Measurements from ENCODE around the gene SMC4.
"Not testable (repeated sequence)": the region's sequence is repeated elsewhere in the genome, so short reads cannot be mapped to it uniquely, and the experiment has no call there.

Gene SMC4

GRCh38 chr3:160447544-160447943, 48.1 kb downstream of the SMC4 start:
- DNase-seq, result no peak

DNA sequence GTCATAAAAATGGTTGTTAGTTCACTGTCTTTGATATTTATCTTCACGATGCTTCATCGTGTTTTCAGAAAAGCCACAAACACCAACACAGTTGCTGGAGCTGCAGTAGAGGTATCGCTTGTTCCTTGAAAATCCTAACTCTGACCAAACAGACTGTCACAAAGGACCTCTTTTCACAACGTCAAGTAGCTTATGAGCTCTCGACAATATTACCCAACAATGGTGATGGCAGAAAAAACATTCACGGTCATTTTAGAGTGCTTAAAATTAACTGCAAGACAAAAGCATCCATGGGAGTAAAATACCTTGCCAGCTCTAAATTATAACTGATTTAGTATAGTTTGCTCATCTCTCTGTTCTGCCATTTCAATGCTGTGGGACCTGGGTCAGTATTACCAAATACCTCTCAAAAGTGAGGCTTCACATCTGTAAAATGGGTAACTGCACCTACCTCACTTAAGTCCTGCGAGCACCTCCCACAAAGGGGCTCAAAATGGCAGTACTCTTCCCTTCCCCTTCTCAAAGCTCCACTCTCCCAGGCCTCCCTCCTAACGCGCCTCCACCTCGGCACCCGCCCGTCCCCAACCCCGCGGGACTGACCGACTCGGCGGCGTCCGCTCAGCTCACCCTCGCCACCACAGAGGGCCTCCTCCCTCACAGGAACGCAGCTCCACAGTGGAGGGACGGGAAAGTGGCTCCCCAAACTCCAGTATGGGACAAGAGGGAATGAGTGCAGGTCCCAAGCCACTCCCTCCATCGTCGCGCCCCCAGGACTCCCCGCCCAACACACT, 49.6 kb downstream of the SMC4 start:
- DNase-seq, result no peak

- DNase-seq, result peak; percentile 95
Measured at GRCh38 chr3:160449636-160450598, 50.5 kb downstream of the SMC4 start, which contains the start of gene TRIM59. TRIM59 (minus strand) TSS chr3:160449786; CDS start chr3:160439183, 10,603 bp downstream.

DNA sequence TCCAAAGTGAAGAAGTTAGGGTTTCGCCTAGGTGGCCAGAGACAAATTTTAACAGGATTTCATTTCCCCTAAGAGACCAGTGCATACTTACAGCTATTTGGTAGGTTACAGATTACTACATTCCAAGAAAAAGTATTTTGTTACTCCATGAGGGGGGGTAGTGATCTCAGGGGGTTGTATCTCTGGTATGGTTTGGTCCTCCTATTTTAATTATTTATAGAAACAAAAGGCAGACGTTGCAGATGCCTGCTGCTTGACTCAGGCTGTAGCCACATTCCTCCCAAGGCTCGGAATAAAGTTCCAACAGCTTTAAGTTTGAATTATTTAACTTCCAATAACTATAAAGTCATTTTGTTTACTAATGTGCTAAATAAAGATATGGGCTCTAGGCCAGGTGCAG, 51.4 kb downstream of the SMC4 start:
- DNase-seq, result no peak

DNA sequence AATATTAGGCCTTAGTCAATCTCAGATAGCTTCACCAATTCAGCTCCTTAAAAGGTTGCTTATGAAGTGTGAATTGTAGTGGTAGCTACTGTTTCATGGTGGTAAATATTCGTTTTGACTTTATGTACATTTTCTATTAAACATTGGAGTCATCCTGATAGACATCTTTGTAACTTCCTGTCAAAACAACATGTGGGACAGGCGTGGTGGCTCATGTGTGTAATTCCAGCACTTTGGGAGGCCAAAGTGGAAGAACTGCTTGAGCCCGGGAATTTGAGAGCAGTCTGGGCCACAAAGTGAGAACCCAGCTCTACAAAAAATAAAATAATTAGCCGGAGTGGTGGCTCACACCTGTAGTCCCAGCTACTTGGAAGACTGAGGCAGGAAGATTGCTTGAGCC, 52.2 kb downstream of the SMC4 start:
- DNase-seq, result no peak

GRCh38 chr3:160452251-160452650, 52.8 kb downstream of the SMC4 start:
- DNase-seq, result not testable (repeated sequence)

GRCh38 chr3:160454995-160455394, 55.5 kb downstream of the SMC4 start:
- DNase-seq, result no peak

GRCh38 chr3:160455846-160456245, 56.4 kb downstream of the SMC4 start:
- no peak for DNase-seq

GRCh38 chr3:160458151-160458550, 58.7 kb downstream of the SMC4 start:
- DNase-seq, result no peak

- DNase-seq, result no peak
Measured at GRCh38 chr3:160459450-160459970, 60.1 kb downstream of the SMC4 start.

DNA sequence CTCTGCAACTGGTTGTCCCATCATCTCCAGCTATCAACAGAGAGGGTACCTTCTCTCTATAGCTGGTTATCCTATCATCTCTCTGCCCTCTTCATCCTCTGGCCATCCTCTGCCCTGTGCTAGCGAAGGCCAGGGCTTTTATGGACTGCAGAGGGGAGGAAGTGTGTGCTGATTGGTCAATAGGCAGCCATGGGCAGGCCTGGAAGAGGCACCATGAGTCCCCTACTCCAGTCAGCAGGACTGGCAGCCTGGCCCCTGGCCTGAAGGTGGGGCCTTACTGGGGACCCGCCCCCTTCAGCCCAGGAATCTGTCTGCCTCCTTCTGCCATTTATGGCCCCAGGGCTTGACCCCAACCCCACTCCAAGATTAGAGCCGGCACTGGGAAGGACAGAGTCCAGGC, 60.6 kb downstream of the SMC4 start:
- no peak for DNase-seq

GRCh38 chr3:160464321-160464720, 64.9 kb downstream of the SMC4 start:
- no peak for DNase-seq

DNA sequence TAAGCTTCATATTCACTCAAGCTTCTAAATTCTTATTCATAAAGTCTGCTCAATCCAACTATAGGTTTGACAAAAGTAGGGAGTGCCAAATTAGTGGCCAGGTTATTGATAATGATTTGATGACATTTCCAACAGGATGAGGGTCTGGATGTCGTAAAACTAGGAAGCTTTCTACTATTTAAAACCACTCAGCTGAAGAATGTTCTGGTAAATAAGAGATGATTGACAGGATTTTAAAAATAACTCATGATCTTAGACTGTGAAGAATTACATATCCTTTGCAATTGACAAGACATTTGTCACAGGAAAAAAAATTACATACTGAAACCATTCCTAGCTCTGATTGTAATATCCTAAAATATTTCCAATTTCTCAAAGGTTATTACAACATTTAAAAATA, 65.5 kb downstream of the SMC4 start:
- DNase-seq, result no peak

- DNase-seq, result no peak
Measured at GRCh38 chr3:160470181-160470580, 70.7 kb downstream of the SMC4 start.

GRCh38 chr3:160471892-160472291, 72.4 kb downstream of the SMC4 start:
- DNase-seq, result no peak

DNA sequence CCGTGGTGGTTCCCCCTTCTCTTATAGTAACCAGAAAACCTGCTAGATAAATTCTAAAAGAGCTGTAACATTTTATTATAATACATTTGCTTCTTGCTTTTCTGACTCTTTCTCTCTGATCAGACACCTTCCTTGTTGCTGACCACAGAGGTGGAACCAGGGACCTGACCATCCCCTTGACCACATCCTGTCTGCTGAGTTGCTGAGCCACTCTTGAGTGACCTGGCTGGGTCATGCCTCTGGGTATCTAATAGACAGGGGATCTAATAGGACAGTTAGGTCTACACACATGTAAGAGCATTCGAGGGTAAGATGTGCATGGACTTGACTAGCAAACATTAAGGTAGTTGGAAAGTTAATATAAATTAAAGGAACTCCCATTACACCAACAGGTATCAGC, 72.9 kb downstream of the SMC4 start:
- no peak for DNase-seq

DNA sequence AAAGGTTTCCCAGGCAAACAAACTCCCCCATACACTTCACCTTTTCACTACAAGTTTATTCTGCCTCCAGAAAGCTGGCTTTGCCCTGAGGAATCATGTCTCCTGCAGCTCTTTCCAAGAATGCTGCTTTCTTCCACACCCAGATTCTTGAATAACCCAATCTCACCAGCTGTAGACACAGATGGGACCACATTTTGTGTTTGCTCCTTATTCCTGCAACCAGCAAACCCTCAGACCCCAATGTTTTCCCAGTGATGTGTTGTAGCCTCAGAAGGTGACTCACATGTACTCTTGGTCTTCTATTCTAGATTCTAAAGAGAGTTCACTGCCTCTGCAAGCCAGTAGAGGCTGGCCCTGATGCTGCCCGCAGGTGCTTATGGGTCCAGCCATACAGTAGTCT, 73.8 kb downstream of the SMC4 start:
- DNase-seq, result no peak

- DNase-seq, result no peak
Measured at GRCh38 chr3:160473978-160474377, 74.5 kb downstream of the SMC4 start.

- DNase-seq, result no peak
Measured at GRCh38 chr3:160474416-160474838, 75.0 kb downstream of the SMC4 start.

DNA sequence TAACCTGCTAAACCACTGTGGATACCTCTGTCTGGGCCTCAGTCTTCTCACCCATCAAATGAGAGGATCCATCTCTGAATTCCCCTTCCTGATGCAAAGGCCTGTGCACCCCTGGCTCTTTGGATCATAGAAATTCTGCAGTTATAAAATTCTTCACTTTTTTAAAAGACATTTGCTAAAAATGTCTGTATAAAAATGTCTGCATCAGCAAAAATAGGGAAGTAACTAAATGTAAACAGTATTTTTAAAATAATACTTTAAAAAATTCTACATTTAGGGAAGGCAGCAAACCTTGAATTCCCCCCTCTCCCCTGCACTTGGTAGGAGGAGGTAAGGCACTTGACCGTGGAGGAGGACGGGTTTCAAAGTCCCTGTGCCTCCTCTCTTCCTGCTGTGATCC, 75.7 kb downstream of the SMC4 start:
- no peak for DNase-seq

GRCh38 chr3:160475884-160476283, 76.4 kb downstream of the SMC4 start:
- DNase-seq, result no peak

DNA sequence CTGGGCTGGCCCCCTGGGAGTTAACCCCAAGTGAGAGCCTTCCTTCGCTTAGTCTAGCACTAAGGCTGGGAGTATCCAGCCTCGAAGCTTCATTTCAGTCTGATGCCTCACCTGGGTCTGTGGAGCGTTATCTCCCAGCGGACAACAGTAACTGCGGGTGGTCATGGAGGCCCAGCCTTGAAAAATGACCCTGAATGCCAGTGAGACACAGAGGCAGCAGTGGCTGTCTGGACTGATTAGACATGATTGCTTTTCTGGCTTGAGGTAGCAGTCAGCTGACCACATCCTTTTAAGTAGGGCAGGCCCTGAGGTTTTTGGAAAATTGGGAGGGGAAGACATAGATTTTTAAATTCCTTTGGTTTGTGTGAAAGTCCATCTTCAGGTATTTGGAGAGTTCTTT, 78.3 kb downstream of the SMC4 start:
- no peak for DNase-seq

- no peak for DNase-seq
Measured at GRCh38 chr3:160478338-160478737, 78.9 kb downstream of the SMC4 start.

GRCh38 chr3:160479376-160479775, 79.9 kb downstream of the SMC4 start:
- no peak for DNase-seq
